ENCODE results near the gene PDE1C.

Gene PDE1C

DNA sequence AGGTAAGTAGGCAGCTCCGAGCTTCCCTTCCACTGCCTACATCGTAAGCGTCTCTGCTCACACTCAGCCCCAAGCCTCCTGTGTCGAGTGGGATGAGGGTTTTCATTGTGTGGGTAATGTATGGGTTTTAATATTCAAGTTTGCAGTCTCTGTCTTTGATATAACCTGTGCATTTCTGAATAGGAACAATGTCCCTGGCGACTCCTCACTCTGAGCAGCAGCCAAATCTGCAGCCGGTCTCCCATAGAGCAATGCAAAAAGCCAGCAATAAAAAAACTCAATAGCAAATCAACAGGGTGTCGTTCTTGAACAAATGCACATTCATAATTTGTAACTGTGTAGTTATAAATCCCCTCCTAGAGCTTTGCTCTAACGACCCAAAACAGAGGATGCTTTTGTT is 349.8 kb downstream of the PDE1C start:
- DNase-seq (ENCODE audit: low spot score): no peak
- Histone ChIP-seq H3K36me3 (ENCODE audit: low read depth) (no peaks in the 10 kb centered on the region), H3K27me3 (ENCODE audit: insufficient read depth, poor library complexity, severe bottlenecking) (no peaks in the 10 kb centered on the region), H3K9me3 (ENCODE audit: severe bottlenecking) (no peaks in the 10 kb centered on the region), H3K27ac (ENCODE audit: poor library complexity, severe bottlenecking) (no peak overlapping the region), H3K4me3 (ENCODE audit: severe bottlenecking) (no peak overlapping the region), H3K4me1 (ENCODE audit: insufficient read depth, poor library complexity, severe bottlenecking) (peaks cover 5% of the 10 kb centered on the region)
- ATAC-seq (ENCODE audit: low read depth): no peak
- TF ChIP-seq, protein P1, sequence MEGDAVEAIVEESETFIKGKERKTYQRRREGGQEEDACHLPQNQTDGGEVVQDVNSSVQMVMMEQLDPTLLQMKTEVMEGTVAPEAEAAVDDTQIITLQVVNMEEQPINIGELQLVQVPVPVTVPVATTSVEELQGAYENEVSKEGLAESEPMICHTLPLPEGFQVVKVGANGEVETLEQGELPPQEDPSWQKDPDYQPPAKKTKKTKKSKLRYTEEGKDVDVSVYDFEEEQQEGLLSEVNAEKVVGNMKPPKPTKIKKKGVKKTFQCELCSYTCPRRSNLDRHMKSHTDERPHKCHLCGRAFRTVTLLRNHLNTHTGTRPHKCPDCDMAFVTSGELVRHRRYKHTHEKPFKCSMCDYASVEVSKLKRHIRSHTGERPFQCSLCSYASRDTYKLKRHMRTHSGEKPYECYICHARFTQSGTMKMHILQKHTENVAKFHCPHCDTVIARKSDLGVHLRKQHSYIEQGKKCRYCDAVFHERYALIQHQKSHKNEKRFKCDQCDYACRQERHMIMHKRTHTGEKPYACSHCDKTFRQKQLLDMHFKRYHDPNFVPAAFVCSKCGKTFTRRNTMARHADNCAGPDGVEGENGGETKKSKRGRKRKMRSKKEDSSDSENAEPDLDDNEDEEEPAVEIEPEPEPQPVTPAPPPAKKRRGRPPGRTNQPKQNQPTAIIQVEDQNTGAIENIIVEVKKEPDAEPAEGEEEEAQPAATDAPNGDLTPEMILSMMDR (IDR thresholded peaks at IDR 0.05; ENCODE audit: poor library complexity, severe bottlenecking): no peak

DNA sequence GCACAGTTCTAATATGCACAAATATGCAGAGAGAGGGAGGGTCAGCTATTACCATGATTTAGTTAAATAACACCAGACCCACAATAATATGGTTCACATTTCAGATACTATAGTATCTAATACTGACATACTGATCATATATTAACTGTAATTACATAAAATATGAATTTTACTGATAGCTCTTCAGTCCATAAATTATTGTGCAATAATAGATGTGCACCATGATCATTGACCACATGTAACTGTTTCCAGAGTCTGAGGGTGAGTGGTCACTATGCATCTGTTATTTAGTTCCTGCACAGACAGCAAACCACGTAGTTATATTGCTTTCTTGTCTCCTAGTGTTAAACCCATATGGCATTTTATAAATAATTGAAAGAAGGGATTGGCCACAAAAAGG is 353.9 kb downstream of the PDE1C start:
- ATAC-seq (ENCODE audit: low read depth) (no peak), DNase-seq (ENCODE audit: low spot score) (no peak)
- H3K4me3 ChIP-seq (ENCODE audit: severe bottlenecking): no peak overlapping the region
- peaks cover under 1% of the 10 kb centered on the region for H3K27me3 ChIP-seq (ENCODE audit: insufficient read depth, poor library complexity, severe bottlenecking)
- H3K9me3 ChIP-seq (ENCODE audit: severe bottlenecking): no peaks in the 10 kb centered on the region
- TF ChIP-seq, protein P1 (IDR thresholded peaks at IDR 0.05; ENCODE audit: poor library complexity, severe bottlenecking): no peak
- no peak overlapping the region for H3K27ac ChIP-seq (ENCODE audit: poor library complexity, severe bottlenecking)
- H3K36me3 ChIP-seq (ENCODE audit: low read depth): no peaks in the 10 kb centered on the region
- no peaks in the 10 kb centered on the region for H3K4me1 ChIP-seq (ENCODE audit: insufficient read depth, poor library complexity, severe bottlenecking)

DNA sequence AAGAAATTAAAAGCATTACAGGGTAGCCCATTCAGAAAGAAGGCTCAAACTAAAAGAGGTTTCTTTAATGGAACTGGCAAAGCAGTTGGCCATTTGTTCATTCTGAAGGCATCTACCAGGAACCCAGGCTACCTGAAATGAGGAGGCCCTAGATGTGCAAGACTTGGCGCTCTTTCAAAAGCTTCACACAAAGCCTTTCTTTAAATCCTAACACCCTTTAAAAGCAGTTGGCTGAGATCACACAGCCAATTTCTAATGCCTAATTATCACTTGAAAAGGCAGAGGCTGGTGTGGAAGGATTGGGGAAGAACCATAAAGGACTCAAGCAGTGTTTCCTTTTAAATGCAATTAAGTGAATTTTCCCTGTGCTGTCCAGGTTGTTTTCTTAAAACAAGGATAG is 360.0 kb downstream of the PDE1C start:
- Histone ChIP-seq H3K4me1 (ENCODE audit: insufficient read depth, poor library complexity, severe bottlenecking) (no peaks in the 10 kb centered on the region), H3K27me3 (ENCODE audit: insufficient read depth, poor library complexity, severe bottlenecking) (peaks cover 3% of the 10 kb centered on the region), H3K36me3 (ENCODE audit: low read depth) (no peaks in the 10 kb centered on the region), H3K4me3 (ENCODE audit: severe bottlenecking) (no peak overlapping the region), H3K9me3 (ENCODE audit: severe bottlenecking) (no peaks in the 10 kb centered on the region), H3K27ac (ENCODE audit: poor library complexity, severe bottlenecking) (no peak overlapping the region)
- no peak for ATAC-seq (ENCODE audit: low read depth)
- no peak for DNase-seq (ENCODE audit: low spot score)
- TF ChIP-seq, protein P1 (IDR thresholded peaks at IDR 0.05; ENCODE audit: poor library complexity, severe bottlenecking): no peak

DNA sequence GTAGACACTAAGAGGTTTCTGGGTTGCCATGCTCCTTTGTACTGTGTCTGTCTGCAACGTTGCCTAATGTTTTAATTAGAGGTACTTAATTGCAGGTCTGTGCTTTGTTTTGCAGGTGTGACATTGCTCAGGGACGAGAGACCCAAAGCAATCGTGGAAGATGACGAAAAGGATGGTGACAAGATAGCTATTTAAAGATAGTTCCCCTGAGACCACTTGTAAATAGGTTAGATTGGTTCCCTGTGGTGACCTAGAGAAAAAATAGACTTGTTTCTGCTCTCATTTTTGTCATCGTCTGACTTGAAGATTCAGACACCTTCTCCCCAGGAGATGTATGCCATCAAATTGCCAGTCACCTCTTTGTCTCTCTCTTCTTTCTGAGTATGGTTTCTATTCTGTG is 363.1 kb downstream of the PDE1C start:
- Histone ChIP-seq H3K27ac (ENCODE audit: poor library complexity, severe bottlenecking) (no peak overlapping the region), H3K36me3 (ENCODE audit: low read depth) (no peaks in the 10 kb centered on the region), H3K27me3 (ENCODE audit: insufficient read depth, poor library complexity, severe bottlenecking) (peaks cover 3% of the 10 kb centered on the region), H3K4me1 (ENCODE audit: insufficient read depth, poor library complexity, severe bottlenecking) (no peaks in the 10 kb centered on the region), H3K9me3 (ENCODE audit: severe bottlenecking) (no peaks in the 10 kb centered on the region), H3K4me3 (ENCODE audit: severe bottlenecking) (no peak overlapping the region)
- TF ChIP-seq, protein P1 (IDR thresholded peaks at IDR 0.05; ENCODE audit: poor library complexity, severe bottlenecking): no peak
- DNase-seq (ENCODE audit: low spot score): no peak
- no peak for ATAC-seq (ENCODE audit: low read depth)

DNA sequence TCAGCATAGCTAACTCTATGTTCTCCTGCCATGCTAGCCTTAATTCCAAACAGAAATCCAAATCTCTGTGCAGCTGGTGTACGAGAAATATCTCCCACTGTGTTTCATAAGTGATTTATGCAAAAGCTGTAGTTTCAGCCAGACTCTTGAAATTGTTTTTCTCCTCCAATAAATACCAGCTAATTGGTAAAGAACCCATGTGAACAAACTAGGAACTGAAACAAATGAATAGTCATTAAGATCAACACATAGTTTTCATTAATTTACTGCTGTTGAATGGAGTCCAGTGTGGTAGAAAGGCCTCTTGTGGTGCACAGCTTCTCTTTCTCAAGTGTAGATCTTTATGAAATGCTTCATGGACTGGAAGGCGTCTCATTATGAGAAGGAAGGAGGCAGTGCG is 364.8 kb downstream of the PDE1C start:
- ATAC-seq (ENCODE audit: low read depth) (no peak), DNase-seq (ENCODE audit: low spot score) (no peak)
- H3K4me3 ChIP-seq (ENCODE audit: severe bottlenecking): no peak overlapping the region
- H3K9me3 ChIP-seq (ENCODE audit: severe bottlenecking): no peaks in the 10 kb centered on the region
- no peaks in the 10 kb centered on the region for H3K36me3 ChIP-seq (ENCODE audit: low read depth)
- TF ChIP-seq, protein P1 (IDR thresholded peaks at IDR 0.05; ENCODE audit: poor library complexity, severe bottlenecking): no peak
- no peak overlapping the region for H3K27ac ChIP-seq (ENCODE audit: poor library complexity, severe bottlenecking)
- no peaks in the 10 kb centered on the region for H3K4me1 ChIP-seq (ENCODE audit: insufficient read depth, poor library complexity, severe bottlenecking)
- peaks cover under 1% of the 10 kb centered on the region for H3K27me3 ChIP-seq (ENCODE audit: insufficient read depth, poor library complexity, severe bottlenecking)

Data from RWPE2 (cell line).